Measurements from ENCODE around the gene STXBP6. TPM values are rescaled to one million over a fixed set of nuclear protein-coding genes. Genes with fewer than 3 reads are reported as not detected.

The STXBP6 gene
- total RNA-seq (2022; extraction: Qiagen RNA extraction) = 1.8 to 2.5 TPM (median 2.0 TPM) in 5 replicates

GRCh38 chr14:25049568-25050268 is at the start of gene STXBP6:
Gene STXBP6, minus strand, starts transcription at chr14:25050147. Its CDS starts 75,329 bp downstream, at chr14:24974818.

